HG03103 (cell line): ENCODE measurements around the gene RHEB.
A peak's percentile ranks its signal among the peaks of the same experiment; 100 is the strongest.
"Not testable (repeated sequence)": the region's sequence is repeated elsewhere in the genome, so short reads cannot be mapped to it uniquely, and the experiment has no call there.

Experiments used
- ATAC-seq: cut with Tn5 transposase; IDR thresholded peaks from one replicate; pipeline ENCODE4 v1.9.1; 2021; ENCODE audit warnings: low read depth; ENCODE audit not compliant: unreplicated experiment

The RHEB gene

DNA sequence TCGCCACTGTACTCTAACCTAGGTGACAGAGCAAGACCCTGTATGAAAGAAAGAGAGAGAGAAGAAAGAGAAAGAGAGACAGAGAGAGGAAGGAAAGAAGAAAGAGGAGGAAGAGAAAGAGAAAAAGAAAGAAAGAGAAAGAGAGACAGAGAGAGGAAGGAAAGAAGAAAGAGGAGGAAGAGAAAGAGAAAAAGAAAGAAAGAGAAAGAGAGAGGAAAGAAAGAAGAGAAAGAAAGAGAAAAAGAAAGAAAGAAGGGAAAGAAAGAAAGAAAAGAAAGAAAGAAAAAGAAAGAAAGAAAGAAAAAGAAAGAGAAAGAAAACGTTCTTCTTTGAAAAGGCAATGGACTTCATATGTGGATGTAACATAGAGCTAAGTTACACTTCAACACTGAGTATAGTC, 16.5 kb upstream of the RHEB start:
- not testable (repeated sequence) for ATAC-seq

DNA sequence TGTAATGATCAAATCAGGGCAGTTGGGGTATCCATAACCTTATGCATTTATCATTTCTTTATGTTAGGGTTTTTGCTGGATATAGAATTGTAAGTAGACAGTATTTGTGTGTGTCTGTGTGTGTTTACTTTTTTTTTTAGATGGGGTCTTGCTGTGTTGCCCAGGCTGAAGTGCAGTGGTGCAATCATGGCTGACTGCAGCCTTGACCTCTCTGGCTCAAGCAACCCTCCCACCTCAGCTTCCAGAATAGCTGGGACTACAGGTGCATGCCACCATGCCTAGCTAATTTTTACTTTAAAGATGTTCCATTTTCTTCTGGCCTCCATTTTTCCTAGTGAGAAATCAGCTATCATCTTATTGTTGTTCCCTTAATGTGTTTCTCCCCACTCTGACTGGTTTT, 10.1 kb upstream of the RHEB start:
- no peak for ATAC-seq

DNA sequence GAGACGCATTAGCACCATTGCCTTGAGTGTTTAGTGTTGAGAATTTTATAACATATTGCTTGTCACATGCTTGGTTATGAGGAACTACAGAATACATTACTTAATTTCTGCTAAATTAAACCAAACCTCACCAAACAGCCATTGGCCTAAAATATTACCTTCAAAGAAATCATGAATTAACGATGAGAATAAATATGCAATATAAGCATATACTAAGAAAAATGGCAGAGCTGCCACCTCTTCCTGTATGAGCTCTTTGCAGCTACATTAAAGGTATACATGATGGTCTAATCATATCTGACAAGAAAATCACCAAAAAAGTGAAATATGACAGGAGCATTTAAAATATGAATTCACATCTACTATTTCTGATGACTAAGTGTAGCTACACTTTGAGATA, 5.2 kb upstream of the RHEB start:
- no peak for ATAC-seq

DNA sequence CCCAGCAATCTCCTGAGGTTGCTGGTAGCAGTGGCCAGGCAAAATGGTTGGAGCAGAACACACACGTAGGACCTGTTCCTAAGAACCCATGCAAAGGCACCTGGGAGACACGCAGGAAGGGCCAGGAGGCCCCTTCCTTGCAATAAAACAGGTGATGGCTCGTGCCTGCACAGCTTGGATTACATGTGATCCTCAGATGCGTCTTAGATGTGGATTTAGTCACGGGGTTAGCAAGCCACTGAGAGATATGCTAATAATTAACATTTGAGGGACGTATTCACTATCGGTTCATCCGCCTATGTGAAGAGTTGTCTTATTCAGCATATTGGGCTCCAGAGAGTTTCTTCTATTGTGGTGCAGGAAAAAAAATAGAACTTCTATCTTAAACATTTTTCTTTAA, 4.6 kb upstream of the RHEB start:
- ATAC-seq: no peak

DNA sequence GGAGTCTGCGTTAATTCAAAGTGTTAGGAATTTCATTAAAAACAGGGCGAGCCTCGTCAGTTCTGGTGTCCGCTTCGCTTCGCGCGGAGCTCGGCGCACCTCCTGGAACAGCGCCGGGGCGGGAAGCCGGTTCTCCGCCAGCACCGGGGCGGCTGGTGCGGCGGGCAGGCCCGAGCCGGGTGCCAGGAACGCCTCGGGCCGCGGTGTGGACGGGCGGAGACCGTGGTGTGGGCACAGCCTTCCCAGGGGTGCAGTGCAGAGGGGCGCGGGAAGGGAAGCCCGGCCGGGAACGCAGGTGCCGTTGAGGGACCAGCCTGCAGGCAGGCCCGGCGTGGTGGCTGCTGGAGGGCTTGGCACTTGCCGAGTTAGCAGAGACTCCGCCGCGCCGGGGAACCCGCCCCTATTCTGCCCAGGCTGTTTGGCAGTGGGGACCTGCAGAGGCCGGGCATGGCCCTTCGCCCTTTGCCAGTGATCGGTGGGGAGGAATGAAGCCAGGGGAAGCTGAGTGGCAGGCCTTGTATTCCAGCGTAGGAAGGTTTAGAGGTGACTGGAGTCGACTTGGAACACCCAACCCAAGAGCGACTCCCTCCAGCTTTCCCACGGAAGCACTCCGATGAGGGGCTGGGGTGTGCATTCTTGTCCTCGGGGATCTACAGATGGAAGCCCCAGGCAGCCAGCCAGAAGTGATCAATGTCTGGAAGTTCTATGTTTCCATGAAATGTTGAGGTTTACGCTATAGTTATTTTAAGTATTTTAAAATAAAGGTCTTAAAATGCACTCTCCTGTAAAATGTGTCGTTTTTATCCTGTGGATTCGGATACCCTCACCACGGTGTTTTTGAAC, 945 bp upstream of the RHEB start:
- ATAC-seq: no peak

DNA sequence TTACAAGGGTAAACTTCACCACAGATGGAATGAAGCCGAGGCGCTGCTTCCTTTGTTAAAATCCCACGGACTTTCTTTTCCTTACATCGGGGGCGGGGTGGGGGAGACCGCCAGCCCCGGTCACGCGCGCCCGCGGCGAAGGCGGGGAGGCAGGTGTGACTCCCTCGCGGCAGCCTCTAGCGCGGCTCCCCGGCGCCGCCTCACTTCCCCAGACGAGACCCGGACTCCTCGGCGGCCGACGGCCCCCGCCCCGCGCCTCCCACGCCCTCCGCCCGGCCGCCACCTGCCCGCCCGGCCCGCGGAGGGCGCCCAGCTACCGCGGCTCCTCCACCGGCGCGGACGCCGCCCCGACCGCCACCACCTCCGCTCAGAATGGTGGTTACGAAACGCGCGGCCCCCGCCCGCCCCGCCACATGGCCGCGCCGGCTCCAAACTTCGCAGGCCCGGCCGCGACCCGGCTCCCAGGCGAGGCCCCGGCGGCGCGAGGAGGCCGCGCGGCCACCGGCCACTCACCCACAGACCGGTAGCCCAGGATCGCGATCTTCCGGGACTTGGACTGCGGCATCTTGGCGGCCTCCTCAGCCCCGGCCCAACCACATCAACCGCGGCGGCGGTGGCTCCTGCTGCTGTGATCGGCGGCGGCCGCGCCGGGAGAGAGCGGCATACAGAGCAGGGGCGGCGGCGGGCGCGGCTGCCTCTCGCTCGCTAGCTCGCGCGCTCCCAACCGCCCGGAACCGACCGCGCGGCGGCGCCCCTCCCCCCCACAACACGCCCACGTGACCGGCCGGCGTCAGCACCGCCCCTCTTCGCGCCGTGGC, 539 bp downstream of the RHEB start:
- peak; percentile 39 for ATAC-seq

DNA sequence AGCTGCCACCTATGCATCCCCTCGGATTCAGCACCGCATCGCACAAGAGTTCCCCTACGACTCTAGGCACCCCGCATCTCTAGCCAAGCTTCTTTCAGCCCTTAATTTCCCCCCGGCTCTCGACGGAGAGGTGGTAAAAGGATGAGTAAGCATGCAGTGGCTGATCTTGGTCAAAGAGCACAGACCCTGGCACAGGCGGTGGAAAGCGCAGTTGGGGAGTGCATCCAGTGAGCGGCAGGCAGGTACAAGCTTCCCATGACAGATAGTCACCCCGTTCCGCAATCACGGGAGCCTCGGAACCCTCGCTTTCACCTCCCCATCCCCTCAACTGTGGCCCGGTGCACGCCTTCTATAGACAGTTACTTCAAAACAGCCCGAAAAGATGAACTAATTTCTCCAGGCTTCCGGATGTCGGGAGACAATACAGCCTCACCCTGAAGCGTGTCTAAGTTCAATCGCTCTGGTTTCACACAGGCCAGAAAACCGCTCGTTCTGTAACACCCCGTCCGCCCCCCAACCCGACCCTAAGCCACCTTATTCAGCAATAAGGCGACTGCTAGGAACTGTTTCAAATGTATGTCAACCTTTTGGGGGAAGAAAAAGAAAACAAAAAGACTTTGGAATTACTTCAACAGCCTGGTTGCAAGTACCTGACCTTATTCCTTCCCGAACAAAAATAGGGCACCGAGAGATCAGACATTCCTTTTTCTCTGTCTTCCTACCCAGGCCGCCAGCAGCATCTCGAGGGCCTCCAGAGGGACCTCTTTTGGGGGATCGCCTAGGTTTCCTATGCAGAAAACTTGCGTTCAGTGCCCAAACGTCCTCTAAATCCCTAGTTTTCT, 1.4 kb downstream of the RHEB start:
- ATAC-seq: no peak

DNA sequence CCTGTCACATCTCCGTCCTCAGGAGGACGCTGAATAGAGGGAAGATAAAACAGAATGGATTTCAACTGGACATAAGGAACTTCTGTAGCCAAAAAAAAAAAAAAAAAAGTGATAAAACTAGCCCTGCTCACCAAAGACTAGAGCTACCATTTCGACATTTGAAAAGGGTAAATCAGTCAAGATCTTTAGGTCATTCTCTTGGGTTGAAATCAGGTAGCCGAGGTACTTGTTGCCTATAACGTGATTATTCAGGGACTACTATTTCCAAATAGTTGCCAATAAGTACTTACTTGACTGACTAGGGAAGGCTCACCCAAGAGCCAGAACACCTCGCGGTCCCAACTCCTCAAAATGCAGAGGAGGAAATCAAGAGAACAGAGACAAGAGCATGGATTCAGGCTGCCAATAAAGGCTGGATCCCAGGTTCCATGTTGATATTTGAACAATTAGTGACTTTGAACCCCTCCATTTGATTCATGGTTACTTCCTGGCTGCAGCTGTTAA, 2.0 kb downstream of the RHEB start:
- no peak for ATAC-seq

DNA sequence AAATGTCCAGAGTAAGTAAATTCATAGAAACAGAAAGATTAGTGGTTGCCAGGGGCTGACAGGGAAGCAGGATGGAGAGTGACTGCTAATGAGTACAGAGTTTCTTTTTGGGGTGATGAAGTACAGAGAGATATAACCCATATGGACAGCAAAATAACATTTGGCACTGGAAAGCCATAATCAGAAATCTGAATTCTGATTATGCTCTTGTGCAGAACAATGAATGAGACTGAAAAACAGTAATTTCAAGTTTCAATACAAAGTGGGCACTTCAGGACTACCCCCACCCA, 4.5 kb downstream of the RHEB start:
- no peak for ATAC-seq

DNA sequence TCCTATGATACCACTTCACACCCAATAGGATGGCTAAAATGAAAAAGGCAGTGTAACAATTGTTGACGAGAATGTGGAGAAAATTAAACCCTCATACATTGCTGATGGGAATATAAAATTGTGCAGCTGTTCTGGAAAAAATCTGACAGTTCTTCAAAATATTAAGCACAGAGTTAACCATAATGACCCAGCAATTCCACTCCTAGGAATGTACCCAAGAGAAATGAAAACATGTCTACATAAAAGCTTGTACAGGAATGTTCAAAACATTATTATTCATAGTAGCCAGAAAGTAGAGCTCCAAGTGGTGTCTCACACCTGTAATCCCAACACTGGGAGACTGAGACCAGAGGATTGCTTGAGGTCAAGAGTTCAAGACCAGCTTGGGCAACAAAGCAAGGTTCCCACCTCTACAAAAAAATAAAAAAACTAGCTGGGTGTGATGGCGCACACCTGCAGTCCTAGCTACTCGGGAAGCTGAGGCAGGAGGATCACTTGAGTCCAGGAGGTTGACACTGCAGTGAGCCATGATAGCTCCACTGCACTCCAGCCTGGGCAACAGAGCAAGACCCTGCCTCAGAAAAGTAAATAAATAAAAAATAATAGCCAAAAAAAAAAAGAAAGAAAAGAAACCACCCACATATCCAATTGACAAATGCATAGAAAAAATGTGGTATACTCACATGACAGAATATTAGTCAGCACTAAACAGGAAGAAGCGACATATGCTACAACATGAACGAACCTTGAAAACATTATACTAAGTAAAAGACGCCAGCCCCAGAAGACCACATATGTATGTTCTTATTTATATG, 5.0 kb downstream of the RHEB start:
- ATAC-seq: no peak

DNA sequence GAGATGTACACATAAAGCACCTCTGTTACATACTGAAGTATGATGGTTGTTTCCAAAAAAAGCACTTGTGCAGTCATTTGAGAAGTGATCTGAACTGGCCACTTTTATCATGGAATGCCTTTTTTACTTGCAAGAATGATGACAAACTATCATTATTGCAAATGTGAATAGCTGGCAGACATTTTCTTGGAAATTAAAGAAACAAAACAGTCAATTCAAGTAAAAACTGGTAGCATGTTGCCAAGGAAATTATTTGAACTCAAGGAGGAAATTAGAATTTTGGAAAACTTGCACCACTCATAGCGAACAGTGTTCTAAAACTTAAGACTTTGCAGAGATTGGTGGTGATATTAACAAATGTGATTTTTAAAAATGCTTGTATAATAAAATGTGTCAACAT, 6.6 kb downstream of the RHEB start:
- no peak for ATAC-seq

DNA sequence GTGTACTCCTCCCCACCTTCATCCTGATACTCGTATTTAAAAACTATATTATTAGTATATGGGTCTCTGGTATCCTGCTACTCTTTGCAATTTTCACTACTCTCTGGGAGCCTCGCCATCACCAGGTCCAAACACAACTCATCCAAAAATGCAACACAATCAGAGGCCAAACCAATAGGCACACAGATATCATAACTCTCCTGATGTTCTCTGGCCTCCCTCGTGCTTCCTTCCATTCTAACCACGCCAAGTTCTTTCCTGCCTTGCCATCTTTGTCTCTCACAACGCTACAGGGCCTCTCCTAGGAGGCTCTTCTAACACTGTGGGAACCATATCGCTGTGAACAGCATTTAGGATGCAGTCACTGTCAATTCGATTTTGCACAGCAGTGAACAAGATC, 7.3 kb downstream of the RHEB start:
- no peak for ATAC-seq

DNA sequence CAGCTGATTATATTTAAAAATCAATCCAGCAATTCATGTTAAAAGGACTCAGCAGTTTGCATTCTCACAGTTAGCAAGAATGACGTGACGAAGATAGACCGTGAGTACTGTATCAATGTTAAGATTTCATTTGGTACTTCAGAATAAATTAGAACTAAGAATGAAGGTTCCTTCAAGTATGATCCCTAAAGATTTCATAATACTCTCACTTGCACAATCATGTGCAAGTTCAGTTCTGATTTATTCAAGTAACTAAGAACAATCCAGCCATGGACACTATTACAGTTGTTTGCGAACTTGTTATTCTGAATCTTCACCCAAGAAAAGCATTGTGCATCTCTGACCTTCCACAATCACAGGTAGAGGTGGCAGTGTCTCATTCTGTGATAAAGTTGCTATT, 7.7 kb downstream of the RHEB start:
- no peak for ATAC-seq

DNA sequence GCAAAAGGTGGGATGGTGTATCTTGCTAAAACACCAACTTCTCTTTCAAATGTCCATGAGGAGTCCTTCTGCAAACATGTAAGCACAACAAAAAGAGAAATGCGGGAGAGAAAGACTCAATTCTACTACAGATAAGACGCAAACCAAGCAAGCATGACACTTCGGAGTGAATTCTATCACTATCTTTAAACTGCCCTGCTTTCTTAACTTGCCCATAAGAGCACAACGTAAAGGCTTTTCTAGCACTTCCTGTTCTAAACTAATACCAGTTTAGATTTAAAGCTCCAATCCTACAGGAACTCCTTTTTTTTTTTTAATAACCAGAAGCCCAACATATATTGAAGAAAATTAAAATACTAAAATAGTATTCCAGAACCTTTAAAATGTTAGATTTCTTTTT, 8.4 kb downstream of the RHEB start:
- no peak for ATAC-seq

DNA sequence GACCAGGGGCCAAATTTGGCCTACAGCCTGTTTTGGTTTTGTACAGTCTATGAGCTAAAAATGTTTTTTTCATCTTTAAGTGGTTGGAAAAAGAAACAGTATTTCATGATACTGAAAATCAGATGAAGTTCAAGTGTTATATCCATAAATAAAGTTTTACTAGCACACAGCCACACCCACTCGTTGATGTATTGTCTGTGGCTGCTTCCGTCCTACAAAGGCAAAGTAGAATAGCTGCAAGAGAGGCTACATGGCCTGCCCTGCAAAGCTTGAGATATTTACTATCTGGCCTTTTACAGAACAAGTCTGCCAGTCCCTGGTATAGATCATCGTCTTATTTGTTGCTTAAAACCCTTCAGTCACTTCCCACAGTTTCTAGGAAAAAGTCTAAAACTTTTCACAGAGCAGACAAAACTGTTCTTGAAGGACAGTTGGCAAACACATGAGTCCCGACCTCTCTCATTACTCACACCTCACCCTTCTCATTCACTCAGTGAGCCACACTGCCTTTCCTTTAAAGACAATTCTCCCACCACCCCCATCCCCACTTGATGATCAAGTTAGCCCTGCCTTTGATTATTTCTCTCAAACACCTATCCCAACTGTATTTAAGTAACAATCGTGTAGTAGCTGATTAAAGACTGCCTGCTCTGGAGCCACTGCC, 9.9 kb downstream of the RHEB start:
- no peak for ATAC-seq

DNA sequence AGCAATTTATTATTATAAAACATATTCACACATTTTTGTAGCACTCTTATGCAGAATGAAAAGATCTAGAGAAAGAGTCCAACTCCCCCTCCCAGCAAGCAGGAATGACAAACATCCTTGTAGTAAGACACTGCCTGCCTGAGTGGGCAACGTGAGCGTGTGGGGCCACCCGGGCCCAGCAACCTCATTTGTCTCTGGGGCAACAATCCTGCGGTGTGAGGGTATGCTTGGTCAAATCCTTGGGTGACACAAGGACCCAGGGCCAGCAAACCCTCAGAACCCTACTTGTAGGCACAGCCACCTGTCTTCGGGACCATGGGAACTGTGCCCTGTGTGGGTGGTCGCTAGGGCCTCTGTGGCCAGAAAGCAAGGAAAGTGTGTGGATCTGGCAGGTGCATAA, 10.7 kb downstream of the RHEB start:
- ATAC-seq: no peak

DNA sequence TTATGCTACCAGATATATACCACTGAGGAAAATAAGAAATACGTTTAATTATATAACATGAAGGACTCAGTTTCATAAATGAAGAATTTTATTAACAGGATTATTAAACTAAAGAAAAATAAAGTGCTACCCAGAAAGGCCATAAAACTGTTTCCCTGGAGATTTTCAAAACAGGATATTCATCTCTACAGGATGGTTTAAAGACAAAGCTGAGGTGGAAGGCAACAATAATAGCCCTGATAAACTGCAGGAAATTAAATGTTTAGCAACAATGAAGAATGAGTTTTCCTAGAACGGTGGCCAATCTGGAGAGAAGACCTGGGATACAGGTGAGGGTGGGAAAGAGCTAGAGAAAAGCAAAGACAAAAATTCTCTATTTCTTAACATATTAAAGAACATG, 11.9 kb downstream of the RHEB start:
- no peak for ATAC-seq

DNA sequence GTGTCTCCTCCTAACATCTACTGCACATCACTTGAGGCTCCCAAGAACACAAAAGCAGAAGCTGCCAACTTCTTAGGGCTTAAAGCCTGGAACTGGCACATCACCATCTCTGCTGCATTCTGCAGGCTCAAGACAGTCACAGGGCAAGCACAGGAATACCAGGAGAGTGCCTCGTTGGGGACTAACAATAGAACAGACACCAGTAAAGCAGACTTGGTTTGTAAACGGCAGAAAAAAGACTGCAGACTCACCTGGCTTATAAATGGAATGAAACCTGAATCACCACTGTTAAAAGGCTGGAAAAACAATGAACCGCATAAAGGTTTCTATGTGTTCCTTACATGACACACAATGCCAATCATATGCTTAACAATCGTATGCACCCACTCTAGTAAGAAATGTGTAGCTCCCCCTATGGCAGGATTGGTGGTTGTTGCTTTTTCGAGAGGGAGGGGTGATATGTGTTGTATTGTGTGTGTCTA, 12.8 kb downstream of the RHEB start:
- ATAC-seq: no peak

DNA sequence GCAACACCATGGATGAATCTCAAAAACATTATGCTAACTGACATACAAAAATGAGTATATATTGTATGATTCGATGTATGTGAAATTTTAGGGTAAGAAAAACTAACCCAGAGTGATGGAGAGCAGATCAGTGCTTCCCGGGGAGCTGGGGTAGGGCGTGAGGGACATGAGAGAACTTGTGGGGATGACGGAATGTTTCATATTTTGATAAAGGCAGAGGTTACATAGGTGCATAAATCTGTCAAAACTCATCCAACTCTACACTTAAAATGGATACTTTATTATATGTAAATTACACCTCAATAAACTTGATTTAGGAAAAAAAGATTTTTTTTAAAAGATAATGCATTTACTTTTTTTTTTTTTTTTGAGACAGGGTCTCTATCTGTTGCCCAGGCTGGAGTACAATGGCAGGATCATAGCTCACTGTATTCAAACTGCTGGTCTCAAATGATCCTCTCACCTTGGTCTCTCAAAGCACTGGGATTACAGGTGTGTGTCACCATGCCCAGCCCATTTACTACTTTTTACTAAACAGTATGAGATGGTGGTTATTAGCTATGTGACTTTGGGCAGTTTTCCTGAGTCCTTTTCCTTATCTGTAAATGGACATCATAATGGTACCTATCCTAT, 13.7 kb downstream of the RHEB start:
- no peak for ATAC-seq
